NB4 (cell line): ENCODE results near the gene INCA1.
A peak's percentile ranks its signal among the peaks of the same experiment; 100 is the strongest.

Source experiments
- DNase-seq: peaks from one replicate; pipeline ENCODE4 v3.0.0; 2010; ENCODE audit warnings: low read depth
- H3K4me3 ChIP-seq: one replicate; pipeline ENCODE4 v1.5.1; 2011; ENCODE audit warnings: mild to moderate bottlenecking, low read depth, low read length, moderate library complexity
- MYC ChIP-seq: IDR thresholded peaks from 2 replicates; pipeline ENCODE4 v1.6.1; 2011; ENCODE audit warnings: low read depth, low read length
- POLR2A ChIP-seq: IDR thresholded peaks from 2 replicates; pipeline ENCODE4 v1.6.1; 2011; ENCODE audit warnings: mild to moderate bottlenecking; ENCODE audit not compliant: insufficient read length; ENCODE audit errors: extremely low read depth
- TF ChIP-seq, protein P1 (sequence below): IDR thresholded peaks from one replicate; pipeline ENCODE4 v1.5.1; 2012; ENCODE audit warnings: low read depth, low read length
- TF ChIP-seq, protein P2 (sequence below): IDR thresholded peaks from 2 replicates; pipeline ENCODE4 v1.6.1; 2011; ENCODE audit warnings: low read depth, low read length

INCA1 gene

DNA sequence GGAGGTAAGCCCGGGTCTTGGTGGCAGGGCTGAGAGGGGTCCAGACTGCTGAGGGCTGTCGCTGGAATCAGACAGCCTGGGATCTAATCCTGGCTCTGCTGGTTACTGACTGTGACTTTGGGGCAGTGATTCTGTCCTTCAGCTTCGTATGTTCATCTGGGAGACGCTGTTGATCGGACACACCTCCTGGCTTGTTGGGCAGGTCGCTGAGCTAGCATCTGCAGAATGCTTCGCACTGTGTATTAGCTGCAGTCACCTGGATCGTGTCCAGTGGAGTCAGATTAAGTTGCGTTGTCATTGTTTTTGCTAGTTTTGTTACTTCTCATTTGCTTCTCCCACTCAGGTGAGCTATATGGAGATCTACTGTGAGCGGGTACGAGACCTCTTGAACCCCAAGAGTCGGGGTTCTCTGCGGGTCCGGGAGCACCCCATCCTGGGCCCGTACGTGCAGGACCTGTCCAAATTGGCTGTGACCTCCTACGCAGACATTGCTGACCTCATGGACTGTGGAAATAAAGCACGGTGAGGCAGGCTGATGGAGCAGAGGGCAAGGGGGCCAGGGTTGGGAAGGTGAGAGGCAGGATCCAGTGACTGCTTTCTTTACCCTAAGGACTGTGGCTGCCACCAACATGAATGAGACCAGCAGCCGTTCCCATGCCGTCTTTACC is 4.9 kb upstream of the INCA1 start:
- DNase-seq, result no peak
- TF ChIP-seq MYC, result no peak
- no peak for TF ChIP-seq POLR2A
- TF ChIP-seq, protein P1, sequence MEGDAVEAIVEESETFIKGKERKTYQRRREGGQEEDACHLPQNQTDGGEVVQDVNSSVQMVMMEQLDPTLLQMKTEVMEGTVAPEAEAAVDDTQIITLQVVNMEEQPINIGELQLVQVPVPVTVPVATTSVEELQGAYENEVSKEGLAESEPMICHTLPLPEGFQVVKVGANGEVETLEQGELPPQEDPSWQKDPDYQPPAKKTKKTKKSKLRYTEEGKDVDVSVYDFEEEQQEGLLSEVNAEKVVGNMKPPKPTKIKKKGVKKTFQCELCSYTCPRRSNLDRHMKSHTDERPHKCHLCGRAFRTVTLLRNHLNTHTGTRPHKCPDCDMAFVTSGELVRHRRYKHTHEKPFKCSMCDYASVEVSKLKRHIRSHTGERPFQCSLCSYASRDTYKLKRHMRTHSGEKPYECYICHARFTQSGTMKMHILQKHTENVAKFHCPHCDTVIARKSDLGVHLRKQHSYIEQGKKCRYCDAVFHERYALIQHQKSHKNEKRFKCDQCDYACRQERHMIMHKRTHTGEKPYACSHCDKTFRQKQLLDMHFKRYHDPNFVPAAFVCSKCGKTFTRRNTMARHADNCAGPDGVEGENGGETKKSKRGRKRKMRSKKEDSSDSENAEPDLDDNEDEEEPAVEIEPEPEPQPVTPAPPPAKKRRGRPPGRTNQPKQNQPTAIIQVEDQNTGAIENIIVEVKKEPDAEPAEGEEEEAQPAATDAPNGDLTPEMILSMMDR, result no peak
- TF ChIP-seq, protein P2, sequence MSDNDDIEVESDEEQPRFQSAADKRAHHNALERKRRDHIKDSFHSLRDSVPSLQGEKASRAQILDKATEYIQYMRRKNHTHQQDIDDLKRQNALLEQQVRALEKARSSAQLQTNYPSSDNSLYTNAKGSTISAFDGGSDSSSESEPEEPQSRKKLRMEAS, result no peak
- no peak overlapping the region for H3K4me3 ChIP-seq

DNA sequence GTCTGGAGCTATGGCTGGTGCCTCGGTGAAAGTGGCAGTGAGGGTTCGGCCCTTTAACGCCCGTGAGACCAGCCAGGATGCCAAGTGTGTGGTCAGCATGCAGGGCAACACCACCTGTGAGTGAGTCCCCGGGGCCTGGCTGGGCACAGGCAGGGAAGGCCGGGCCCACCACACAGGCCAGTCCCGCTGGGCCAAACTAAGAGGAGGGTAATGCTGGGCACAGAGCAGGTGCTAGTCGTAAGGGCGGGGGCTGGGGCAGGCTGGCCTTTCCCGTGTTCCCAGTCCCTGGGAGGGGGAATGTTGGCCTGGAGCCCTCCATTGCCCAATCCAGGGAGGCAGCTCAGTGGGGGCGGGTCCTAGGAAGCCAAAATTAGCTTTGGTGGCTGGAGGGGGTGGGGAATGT is 2.9 kb upstream of the INCA1 start:
- DNase-seq, result no peak
- no peak overlapping the region for H3K4me3 ChIP-seq
- TF ChIP-seq, protein P1, result no peak
- TF ChIP-seq MYC (no peak), POLR2A (no peak)
- TF ChIP-seq, protein P2, result no peak

DNA sequence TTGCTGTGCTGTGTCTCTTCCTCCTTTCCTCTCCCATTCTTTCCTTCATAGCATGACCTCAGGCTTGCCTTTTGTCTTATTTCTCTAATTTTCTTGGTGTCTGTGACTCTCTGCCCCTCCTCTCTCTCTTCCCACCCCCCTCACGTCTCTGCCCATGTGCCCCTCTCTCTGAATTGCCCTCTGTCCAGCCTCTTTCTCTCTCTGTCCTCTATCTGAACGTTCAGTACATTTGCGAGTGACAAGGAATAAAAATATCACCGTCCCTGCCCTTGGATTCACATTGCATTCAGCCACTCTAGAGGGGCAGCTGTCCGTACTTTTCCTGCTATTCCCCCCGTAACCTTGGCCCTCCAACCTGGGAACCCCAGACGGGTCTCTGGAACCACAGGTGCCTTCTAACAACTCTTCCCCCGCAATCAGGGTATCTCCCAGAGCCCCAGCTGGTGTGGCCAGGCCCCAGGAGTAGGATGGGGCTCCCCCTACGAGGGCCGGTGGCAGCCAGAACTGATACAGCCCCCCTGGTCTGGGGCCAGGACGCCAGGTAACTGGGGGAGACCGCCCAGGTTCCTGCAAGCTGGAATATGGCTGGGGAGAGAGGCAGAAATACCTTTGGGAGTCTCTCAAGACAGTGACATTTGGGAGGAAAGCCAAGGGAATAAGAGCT is 2.2 kb upstream of the INCA1 start:
- no peak for DNase-seq
- TF ChIP-seq, protein P1, result no peak
- no peak for TF ChIP-seq MYC
- no peak for TF ChIP-seq POLR2A
- TF ChIP-seq, protein P2, result no peak

DNA sequence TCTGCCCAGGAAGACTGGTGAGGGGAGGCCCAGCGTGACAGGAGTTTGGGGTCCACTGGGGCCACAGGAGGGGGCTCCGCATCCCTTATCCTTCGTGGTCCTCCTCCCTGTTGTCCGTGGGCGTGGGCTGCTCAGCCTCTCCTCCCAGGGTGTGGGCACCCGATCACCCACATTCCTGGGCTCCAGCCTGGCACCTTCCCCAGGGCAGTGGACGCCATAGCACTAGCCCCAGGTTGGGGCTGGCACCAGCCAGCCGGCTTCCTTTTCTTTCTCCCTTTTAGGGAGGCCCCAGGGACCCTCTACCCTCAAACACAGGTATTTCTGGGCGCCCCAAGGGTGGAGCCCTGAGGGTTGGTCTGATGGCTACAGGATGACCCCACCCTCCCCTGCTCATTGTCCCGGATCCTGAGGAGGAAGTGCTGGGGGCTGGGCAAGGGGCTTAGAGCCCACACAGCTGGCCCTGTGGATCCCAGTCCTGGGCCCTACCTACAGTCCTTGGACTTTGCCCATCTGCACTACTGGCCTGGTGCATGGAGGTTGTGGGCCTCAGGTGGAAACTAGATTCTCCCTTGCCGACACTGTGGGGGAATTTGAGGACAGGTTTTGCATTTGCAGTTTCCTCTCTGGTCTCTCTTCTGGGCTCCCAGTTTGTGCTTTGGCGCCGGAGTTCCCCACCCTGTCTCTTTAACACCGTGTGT is 1.6 kb upstream of the INCA1 start:
- DNase-seq, result no peak
- TF ChIP-seq, protein P2, result no peak
- no peak for TF ChIP-seq MYC
- TF ChIP-seq, protein P1, result no peak
- TF ChIP-seq POLR2A, result no peak
- peak overlapping the region; percentile 58 for H3K4me3 ChIP-seq

More for the DNA sequence above, 2.2 kb upstream of the INCA1 start:
- peak overlapping the region; percentile 58 for H3K4me3 ChIP-seq

DNA sequence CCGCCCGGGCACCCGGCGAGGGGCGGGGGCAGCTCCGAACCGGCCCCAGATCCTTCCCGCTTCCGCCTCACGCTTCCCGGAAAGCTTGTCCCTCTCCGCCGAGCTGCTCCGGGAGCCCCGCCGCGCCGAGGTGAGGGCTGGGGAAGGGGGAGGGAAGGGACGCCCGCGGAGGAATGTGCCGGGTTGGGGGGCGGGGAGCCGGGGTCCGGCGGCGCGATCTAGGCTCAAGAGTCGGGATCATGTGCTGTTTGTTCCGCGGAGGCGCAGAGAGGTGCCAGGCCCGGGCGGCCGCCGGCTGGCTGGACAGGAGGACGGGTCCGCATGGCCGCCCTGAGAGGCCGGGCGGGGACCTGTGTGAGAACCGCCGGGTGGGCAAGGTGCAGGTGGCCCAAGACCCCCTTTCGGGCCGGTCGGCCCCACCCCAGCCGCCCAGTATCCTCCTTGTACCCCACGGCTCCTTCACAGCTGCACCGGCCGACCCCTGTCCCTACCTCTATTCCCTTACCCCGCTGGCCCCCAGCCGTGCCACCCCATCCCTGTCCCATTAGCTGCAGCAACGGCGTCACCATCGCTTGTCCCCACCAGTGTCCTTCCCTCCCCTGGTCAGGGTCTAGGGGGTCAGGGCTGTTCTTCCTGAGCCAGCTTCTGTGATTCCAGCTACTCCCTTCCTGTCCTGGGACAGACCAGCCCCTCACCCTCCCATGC is 857 bp upstream of the INCA1 start:
- TF ChIP-seq, protein P1, result no peak
- no peak for TF ChIP-seq POLR2A
- no peak for TF ChIP-seq MYC
- H3K4me3 ChIP-seq, result peak overlapping the region; percentile 58
- no peak for DNase-seq
